ENCODE results near the gene EPB41.

EPB41 gene

DNA sequence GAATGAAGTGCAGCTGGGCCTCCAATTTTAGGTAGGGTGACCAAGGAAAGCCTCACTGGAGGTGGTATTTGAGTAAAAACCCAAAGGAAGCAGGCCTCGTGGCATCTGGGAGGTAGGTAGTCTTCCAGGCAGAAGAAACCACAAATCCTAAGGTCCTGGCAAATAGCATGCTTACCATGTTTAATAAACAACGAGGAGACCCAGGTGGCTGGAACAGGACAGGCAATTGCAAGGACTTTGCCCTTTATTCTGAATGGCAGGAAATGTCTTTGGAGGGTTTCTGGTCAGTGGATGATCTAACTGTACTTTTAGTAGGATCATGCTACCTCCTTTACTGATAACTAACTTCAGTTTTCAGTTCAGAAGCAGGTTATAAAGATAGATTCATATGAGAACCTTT lies 52.2 kb downstream of the EPB41 start:
- no peak for DNase-seq (ENCODE audit: low read depth)
- no peak overlapping the region for H3K4me3 ChIP-seq (ENCODE audit: low read depth, low read length)

DNA sequence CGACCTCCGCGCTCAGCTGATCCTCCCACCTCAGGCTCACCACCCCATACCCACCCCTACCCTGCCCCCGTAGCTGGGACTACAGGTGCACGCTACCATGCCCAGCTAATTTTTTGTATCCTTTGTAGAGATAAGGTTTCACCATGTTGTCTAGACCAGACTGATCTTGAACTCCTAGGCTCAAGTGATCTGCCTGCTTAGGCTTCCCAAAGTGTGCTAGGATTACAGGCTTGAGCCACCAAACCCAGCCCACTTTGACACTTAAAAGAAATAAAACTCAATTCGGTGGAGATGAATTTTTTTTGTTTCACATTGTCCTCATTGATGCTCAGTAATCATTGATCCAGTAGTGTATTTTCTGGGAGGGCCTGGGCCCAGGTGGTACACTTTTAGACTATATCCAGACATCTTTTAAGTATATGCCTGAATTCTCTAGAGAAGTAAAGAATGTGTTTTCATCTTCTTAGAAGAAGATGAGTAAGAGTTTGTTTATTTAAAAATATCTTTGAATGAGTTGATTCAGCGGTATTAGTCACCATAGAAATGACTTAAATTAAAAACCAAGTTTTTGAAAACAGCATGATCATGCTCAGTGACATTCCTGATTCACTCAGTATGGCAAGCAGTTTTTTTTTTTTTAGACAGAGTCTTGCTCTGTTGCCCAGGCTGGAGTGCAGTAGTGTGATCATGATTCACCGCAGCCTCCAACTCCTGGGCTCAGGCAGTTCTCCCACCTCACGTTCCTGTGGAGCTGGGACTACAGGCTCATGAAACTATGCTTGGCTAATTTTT lies 57.8 kb downstream of the EPB41 start:
- DNase-seq (ENCODE audit: low read depth) = peak; percentile 70
- H3K4me3 ChIP-seq (ENCODE audit: low read depth, low read length) = no peak overlapping the region

DNA sequence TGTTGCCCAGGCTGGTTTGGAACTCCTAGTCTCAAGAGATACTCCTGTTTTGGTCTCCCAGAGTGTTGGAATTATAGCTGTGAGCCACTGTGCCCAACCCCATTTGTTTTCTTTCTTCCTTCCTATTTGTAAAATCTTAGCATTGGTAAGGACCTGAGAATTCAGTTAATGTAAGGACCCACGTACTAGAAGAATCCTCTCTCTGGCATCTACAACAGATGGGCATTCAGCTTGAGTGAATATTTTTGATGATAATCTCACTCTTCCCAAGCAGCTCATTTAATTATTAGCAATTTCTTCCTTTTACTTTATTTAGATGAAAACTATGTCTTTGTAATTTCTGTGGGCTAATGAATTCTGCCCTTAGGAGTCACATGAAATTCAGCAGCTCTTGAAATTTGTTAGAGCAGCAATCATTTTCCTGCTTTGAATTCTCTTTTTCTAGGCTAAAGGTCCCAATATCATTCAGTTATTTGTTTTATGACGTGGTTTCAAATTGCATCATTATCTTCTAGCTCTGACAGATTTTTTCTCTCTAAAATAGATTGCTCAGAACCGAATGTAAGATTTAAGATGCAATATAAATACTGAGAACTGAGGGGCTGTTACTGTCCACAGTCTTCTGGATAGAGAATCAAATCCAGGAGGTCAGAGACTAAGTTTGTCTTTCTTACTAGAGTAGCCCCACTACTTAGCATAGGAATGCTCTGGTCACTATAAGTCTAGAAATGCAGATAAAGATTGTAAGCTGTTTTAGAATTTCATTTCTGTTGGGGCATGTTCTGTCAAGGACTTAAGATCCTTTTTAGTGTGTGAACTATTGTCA lies 59.4 kb downstream of the EPB41 start:
- H3K4me3 ChIP-seq (ENCODE audit: low read depth, low read length) = no peak overlapping the region
- DNase-seq (ENCODE audit: low read depth) = no peak

DNA sequence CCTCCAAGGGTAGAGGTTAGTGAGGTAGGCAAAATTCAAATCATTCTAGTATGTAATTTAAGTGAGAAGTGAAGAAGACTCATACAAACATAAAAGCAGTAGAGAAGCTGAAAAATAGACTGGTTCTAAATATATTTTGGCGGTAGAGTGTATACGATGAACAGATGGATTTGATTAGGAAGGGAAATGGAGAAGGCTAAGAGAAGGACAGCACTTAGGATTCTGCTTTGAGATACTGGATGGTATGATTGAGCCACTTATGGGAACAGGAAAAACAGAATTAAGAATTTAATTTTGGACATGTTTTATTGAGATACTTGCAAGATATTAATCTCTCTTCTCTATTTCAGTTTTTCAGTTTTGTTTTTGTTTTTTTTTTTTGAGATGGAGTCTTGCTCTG lies 60.1 kb downstream of the EPB41 start:
- no peak overlapping the region for H3K4me3 ChIP-seq (ENCODE audit: low read depth, low read length)
- DNase-seq (ENCODE audit: low read depth) = no peak

DNA sequence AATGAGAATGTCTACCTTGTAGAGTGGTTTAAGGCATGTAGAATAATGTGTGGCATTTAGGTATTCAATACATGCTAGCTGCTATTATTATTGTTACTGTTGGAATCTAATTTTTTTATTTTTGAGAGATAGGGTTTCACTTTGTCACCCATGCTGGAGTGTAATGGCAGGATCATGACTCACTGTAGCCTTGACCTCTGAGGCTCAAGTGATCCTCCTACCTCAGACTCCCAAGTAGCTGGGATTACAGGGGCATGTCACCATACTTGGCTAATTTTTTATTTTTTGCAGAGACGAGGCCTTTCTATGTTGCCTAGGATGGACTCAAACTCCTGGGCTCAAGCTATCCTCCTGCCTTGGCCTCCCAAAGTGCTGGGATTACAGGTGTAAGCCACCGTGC lies 61.9 kb downstream of the EPB41 start:
- DNase-seq (ENCODE audit: low read depth) = no peak
- no peak overlapping the region for H3K4me3 ChIP-seq (ENCODE audit: low read depth, low read length)

DNA sequence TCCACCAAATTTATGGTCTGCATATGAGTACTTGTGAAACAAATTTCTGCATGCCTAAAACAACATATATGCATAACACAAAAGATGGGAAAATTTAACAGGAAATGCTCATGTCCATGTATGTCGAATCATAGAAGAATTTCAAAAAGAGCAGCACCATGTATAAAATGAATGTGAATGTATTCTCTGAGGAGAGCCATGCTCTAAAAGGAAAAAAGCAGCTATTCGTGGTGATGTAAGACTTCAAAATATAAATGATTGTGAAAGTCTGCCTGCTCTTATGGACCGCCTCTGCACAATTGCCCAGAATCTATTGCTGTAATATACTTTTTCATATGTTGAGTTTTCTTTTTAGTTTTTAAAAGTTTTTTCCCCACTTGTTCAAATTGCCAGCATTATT lies 66.8 kb downstream of the EPB41 start:
- no peak overlapping the region for H3K4me3 ChIP-seq (ENCODE audit: low read depth, low read length)
- no peak for DNase-seq (ENCODE audit: low read depth)

DNA sequence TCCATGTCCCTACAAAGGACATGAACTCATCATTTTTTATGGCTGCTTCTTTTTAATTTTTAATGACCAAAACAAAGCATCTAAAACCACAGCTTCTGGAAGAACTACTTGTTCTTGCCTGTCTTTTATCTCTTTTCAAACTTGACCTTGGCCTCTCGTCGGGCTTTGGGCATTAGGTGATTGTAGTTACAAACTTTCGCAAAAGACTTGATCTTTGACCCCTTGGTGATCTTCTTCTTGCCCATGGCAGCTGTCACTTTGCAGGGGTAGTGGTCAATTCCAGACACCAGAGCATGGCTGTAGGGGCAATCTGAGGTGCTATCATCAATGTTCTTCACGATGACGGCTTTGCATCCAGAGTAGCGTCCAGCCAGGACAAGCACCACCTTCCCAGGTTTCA lies 67.8 kb downstream of the EPB41 start:
- no peak for DNase-seq (ENCODE audit: low read depth)

DNA sequence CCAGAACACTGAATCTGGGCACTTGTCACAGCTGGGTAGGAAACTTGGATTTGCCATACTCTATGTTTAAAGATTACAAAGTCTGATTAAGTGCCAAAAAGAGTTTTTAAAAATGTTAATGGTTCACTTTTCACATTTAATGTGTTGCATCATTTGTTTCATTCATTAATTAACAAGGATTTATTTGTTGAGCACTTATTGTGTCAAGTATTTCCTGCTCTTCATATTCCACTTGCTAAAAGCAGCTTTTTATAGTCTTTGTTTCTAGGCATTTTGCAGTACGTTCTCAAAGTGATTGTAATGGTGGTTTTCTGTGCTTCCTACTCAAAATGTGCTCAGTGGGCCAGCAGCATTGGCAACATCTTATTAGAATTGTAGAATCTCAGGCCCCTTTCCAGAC lies 68.7 kb downstream of the EPB41 start:
- no peak for DNase-seq (ENCODE audit: low read depth)
- H3K4me3 ChIP-seq (ENCODE audit: low read depth, low read length) = no peak overlapping the region

More for the DNA sequence above, 67.8 kb downstream of the EPB41 start:
- H3K4me3 ChIP-seq (ENCODE audit: low read depth, low read length) = no peak overlapping the region

DNA sequence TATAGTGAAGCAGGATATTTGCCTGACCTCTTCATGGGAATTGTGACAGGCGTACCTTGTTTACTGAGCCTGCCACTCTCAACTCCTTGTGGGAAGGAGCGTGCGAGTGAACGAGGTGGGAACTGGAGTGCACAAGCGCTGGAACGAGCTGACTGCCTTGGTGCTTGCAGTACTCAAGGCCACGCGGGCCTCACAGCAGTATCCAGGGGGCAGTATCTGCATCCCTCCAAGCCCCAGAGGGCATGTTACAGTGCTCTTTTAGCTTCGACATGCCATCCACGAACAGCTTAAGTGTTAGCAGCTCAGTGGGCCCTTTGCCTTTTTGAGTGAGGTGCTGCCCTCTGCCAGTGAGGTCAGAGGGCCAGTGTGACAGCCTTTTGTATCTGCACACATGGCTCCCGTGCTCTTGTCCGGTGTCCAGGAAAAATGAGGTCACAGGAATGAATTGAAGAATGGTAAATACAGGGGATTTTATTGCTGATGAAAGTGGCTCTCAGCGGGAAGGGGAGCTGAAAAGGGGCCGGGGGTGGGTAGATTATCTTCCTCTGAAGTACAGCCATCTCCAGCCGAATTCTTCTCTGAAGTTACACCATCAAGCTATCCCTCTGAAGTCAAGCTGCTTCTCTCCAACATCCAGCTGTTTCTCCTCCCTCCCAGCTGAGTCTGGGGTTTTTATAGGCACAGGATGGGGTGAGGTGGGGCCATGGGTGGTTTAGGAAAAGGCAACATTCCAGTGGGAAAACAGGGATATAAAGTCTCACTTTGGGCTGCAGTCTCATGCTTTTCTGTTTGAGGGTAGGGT lies 69.3 kb downstream of the EPB41 start:
- H3K4me3 ChIP-seq (ENCODE audit: low read depth, low read length) = no peak overlapping the region
- no peak for DNase-seq (ENCODE audit: low read depth)

DNA sequence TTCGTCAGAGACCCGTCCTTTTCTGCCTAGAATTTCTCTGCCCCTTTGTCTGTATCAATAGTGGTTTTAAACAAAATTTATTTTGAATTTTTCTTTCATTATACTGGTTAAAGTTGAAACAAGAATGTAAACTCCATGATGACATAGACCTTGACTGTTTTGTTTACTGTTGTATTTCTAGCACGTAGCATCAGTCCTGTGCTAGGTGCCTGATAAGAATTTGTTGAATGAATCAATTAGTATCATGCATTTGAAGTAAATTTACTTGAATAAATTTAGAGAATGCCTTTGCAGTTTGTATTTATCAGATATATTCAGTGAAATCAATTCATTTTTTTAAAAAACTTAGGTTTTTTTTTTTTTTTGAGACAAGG lies 69.9 kb downstream of the EPB41 start:
- DNase-seq (ENCODE audit: low read depth) = no peak
- no peak overlapping the region for H3K4me3 ChIP-seq (ENCODE audit: low read depth, low read length)

DNA sequence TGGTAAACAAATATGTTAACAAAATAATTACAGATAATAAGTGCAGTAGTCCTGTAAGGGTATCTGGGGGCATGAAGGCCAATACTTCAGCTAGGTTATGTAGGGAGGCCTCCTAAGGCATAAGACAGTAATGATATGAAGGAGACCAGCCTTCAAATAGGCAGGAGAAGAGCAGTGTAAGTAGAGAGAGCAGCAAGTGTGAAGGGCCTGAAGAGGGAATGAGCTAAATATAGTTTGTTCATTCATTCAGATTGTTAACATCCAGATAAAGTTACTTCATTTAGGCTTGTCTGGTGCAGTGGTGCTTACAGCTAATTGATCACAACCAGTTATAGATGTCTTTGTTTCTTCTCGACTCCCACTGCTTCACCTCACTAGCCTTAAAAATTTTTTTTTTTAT lies 71.1 kb downstream of the EPB41 start:
- no peak overlapping the region for H3K4me3 ChIP-seq (ENCODE audit: low read depth, low read length)
- DNase-seq (ENCODE audit: low read depth) = no peak

DNA sequence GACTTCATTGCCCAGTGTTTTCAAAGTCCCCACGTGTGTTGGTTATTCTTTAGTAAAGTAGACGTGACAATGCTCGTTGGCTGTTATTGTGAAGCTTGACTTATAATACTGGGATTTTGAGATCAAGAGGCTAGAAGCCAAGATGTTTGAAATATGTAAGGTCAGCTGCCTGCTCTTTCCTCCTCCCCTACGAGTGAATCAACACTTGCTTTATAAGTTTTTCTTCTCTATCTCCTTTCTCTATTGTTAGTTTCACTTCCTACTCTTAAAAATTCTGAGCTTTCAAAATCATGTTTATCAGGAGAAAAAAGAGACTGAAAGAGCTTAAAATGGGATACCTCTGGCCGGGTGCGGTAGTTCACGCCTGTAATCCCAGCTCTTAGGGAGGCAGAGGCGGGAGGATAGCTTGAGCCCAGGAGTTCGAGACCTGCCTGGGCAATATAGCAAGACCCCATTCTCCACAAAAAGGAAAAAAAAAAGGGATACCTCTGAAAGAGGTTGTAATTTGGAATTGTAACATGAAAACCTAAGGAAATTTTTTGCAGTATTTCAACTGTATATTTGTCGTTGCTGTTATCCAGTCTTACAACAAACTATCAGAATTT lies 72.0 kb downstream of the EPB41 start:
- no peak overlapping the region for H3K4me3 ChIP-seq (ENCODE audit: low read depth, low read length)
- no peak for DNase-seq (ENCODE audit: low read depth)

DNA sequence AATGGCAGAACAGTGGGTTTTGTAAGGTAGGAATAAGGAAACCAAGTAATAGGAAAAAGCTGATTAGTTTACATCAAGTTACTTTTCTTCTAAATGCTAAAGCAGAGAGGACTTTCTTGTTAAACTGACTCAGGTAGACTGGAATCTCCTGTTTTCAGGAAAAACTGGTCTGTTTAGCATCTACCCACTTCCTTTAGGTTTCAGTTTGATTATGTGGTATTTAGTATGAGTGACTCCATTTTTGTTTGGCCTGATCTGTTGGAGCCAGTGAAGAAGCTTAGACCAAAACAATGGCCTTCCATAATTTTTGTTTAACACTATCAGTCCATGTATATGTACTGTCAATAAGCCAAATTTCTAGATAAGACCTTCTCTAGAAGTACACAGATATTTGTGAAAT lies 88.4 kb downstream of the EPB41 start:
- DNase-seq (ENCODE audit: low read depth) = no peak
- no peak overlapping the region for H3K4me3 ChIP-seq (ENCODE audit: low read depth, low read length)

DNA sequence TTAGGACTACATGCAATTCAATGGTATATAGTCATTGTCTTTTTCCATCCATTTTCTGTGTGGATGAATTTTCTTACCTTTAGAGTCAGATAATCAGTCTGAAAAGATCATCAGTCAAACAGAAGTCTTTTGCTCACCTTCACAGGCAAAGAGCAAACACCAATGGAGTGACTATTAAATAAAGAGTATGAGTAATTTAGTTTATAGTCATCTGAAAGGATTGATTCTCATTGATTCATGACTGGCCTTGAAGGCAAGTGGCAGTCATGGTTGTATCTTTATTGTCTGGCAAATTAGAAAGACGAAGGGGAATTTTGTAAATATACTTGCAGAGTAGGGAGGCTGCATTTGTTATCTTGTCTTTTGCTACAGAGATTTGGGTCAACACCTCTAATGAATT lies 89.9 kb downstream of the EPB41 start:
- no peak overlapping the region for H3K4me3 ChIP-seq (ENCODE audit: low read depth, low read length)
- DNase-seq (ENCODE audit: low read depth) = no peak

DNA sequence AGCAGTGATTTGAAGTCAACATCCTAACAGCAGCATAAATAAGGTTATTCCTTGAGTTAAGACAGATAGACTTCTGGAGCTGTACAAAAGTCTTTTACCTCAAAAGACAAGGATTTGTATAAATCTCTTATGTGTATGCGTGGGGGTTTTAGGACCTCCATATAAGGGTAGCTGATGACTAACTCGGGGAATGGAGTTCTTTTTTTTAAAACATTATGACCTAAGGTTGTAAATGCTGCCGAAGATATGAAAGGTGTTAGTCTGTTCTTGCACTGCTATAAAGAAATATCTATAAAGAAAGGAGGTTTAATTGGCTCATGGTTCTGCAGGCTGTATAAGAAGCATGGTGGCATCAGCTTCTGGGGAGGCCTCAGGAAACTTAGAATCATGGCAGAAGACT lies 90.4 kb downstream of the EPB41 start:
- no peak overlapping the region for H3K4me3 ChIP-seq (ENCODE audit: low read depth, low read length)
- no peak for DNase-seq (ENCODE audit: low read depth)

DNA sequence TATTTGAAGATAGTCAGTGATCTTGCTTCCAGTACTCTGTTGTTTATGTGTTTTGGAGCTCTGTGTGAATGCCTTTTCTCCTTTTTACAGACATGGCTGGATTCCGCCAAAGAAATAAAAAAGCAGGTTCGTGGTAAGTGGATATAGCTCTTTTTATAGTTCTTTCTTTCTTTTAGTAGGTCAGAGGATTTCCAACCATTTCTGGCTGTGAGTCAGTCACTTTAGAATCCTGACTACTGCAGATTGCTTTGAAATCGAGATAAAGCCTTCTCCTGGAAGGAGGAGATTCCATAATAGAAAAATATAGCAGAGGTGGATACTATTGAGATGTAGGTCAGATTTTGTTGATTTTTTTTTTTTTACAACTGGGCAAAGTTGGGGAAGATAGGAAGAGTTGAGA lies 97.4 kb downstream of the EPB41 start:
- DNase-seq (ENCODE audit: low read depth) = no peak
- no peak overlapping the region for H3K4me3 ChIP-seq (ENCODE audit: low read depth, low read length)

DNA sequence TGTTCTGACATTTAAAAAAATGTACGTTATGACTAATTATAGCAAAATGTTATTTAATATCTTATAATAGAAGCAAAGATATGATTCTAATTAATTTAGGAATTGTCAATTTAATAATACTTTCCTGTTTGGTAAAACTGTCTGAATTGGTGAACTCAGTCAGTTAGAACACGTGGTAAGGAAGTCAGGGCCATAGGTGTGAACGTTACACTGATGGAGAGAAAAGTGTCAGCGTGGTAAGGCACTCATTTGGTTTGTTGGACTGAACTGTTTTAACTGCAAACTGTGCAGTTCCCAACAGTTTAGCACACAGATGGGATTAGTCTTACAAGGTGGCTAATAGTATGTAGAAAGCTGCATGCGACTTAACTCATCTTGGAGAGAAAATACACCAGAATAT lies 102.9 kb downstream of the EPB41 start:
- no peak overlapping the region for H3K4me3 ChIP-seq (ENCODE audit: low read depth, low read length)
- DNase-seq (ENCODE audit: low read depth) = no peak

DNA sequence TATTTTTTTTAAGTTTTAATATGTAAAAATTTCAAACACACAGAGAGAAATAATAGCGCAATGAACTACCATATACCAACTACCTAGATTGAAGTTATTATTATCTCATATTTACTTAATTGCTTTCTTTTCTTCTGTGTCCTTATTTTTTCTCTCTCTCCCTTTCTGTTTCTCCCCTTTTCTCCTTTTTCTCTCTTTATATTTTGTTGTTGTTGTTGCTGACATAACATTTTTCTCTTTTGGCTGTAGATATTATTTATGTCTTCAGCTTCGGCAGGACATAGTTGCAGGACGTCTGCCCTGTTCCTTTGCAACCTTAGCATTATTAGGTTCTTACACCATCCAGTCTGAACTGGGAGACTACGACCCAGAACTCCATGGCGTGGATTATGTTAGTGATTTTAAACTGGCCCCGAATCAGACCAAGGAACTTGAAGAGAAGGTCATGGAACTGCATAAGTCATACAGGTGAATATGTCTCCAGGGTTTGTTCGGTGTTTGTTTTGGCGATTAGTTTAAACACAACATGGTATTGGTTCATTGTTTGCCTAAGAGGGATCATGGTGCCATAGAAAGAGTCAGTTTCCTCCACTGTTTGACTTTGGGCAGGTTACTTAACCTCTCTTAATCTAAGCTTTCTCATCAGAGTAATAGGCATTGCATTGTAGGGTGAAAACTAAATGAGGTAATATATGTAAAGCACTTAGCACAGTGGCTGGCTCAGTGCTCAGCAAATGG lies 103.8 kb downstream of the EPB41 start:
- no peak overlapping the region for H3K4me3 ChIP-seq (ENCODE audit: low read depth, low read length)
- DNase-seq (ENCODE audit: low read depth) = no peak

DNA sequence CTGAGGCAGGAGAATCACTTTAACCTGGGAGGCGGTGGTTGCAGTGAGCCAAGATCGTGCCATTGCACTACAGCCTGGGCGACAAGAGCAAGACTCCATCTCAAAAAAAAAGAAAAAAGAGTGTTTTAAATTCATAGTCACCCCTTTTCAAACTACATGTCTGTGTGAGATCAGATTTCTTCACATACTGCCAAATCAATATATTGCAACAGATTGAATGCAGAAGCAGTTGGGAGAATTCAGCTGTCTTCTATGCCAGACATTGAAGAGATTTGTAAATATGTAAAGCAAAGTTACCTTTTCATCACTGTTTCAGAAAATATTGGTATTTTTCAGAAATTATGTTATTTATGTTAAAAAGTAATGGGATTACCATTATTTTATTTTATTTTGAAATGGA lies 108.3 kb downstream of the EPB41 start:
- DNase-seq (ENCODE audit: low read depth) = no peak

More for the DNA sequence above, 108.3 kb downstream of the EPB41 start:
- no peak overlapping the region for H3K4me3 ChIP-seq (ENCODE audit: low read depth, low read length)

All from skeletal muscle cell (primary cell).